Measurements from ENCODE around the gene ARMC9. TPM values are rescaled to one million over a fixed set of nuclear protein-coding genes. Genes with fewer than 3 reads are reported as not detected.
"Not testable (repeated sequence)": the region's sequence is repeated elsewhere in the genome, so short reads cannot be mapped to it uniquely, and the experiment has no call there.

Gene ARMC9
- total RNA-seq, 4 donors from 2014 or later: 2.8 to 15.9 (median 6.6) TPM

- no peak for ATAC-seq (ENCODE audit: low FRiP score)
- TF ChIP-seq CTCF (IDR thresholded peaks at IDR 0.05): no peak
- no peak for DNase-seq (ENCODE audit: low spot score)
Observed at GRCh38 chr2:231196592-231196991, 1.8 kb upstream of the ARMC9 start.

- not testable (repeated sequence) for DNase-seq (ENCODE audit: low spot score)
Observed at GRCh38 chr2:231197196-231197595, 1.2 kb upstream of the ARMC9 start.

GRCh38 chr2:231197706-231198290 lies 633 bp upstream of the ARMC9 start:
- DNase-seq (ENCODE audit: low spot score) (no peak), ATAC-seq (ENCODE audit: low FRiP score) (peak; percentile 20)
- TF ChIP-seq CTCF (IDR thresholded peaks at IDR 0.05): no peak

More at GRCh38 chr2:231197196-231197595, 1.2 kb upstream of the ARMC9 start:
- not testable (repeated sequence) for ATAC-seq (ENCODE audit: low FRiP score)

- DNase-seq (ENCODE audit: low spot score) (no peak), ATAC-seq (ENCODE audit: low FRiP score) (peak; percentile 58)
- no peak for TF ChIP-seq CTCF (IDR thresholded peaks at IDR 0.05)
Observed at GRCh38 chr2:231199219-231199618, 788 bp downstream of the ARMC9 start.

- DNase-seq (ENCODE audit: low spot score): no peak
- TF ChIP-seq CTCF (IDR thresholded peaks at IDR 0.05): no peak
- ATAC-seq (ENCODE audit: low FRiP score): no peak
Observed at GRCh38 chr2:231200805-231201474, 2.5 kb downstream of the ARMC9 start.

GRCh38 chr2:231201475-231201814 lies 3.0 kb downstream of the ARMC9 start:
- no peak for ATAC-seq (ENCODE audit: low FRiP score)
- no peak for DNase-seq (ENCODE audit: low spot score)
- TF ChIP-seq CTCF (IDR thresholded peaks at IDR 0.05): no peak

- no peak for ATAC-seq (ENCODE audit: low FRiP score)
Observed at GRCh38 chr2:231203087-231203486, 4.7 kb downstream of the ARMC9 start.

More at GRCh38 chr2:231203087-231203486, 4.7 kb downstream of the ARMC9 start:
- TF ChIP-seq CTCF (IDR thresholded peaks at IDR 0.05): no peak
- DNase-seq (ENCODE audit: low spot score): no peak

All from omental fat pad (tissue), 4 donors.